Karpas-422 (cell line): ENCODE data around the gene BROX. TPM values are rescaled to one million over a fixed set of nuclear protein-coding genes. Genes with fewer than 3 reads are reported as not detected.

Experiments used
- DNase-seq: peaks from one replicate; pipeline ENCODE4 v3.0.0-alpha.2; 2015
- H2AFZ ChIP-seq: fragments of 200-600 bp; sonication (generic); 2 replicates; pipeline ENCODE4 v1.6.1; 2014; ENCODE audit warnings: antibody characterized with exemption, low read length, mixed read lengths
- H3K27ac ChIP-seq: fragments of 200-600 bp; sonication (generic); 2 replicates; pipeline ENCODE4 v1.5.1; 2014; ENCODE audit warnings: mild to moderate bottlenecking, low read length, moderate library complexity
- H3K27me3 ChIP-seq: fragments of 200-600 bp; sonication (generic); 2 replicates; pipeline ENCODE4 v1.6.1; 2014; ENCODE audit warnings: low read length, mixed read lengths
- H3K36me3 ChIP-seq: fragments of 200-600 bp; sonication (generic); 2 replicates; pipeline ENCODE4 v1.6.1; 2014; ENCODE audit warnings: low read length, mixed read lengths; ENCODE audit not compliant: insufficient read depth
- H3K4me1 ChIP-seq: fragments of 200-600 bp; sonication (generic); 2 replicates; pipeline ENCODE4 v1.6.1; 2014; ENCODE audit warnings: mild to moderate bottlenecking, low read length, mixed read lengths
- H3K4me2 ChIP-seq: fragments of 200-600 bp; sonication (generic); 2 replicates; pipeline ENCODE4 v1.6.1; 2014; ENCODE audit warnings: low read length, low read depth, mild to moderate bottlenecking; ENCODE audit not compliant: poor library complexity, severe bottlenecking
- H3K4me3 ChIP-seq: fragments of 200-600 bp; sonication (generic); 2 replicates; pipeline ENCODE4 v1.5.1; 2014; ENCODE audit warnings: mild to moderate bottlenecking, antibody characterized with exemption, low read length, mixed read lengths
- H3K79me2 ChIP-seq: fragments of 200-600 bp; sonication (generic); 2 replicates; pipeline ENCODE4 v1.6.1; 2014; ENCODE audit warnings: mild to moderate bottlenecking, low read length, mixed read lengths
- H3K9ac ChIP-seq: fragments of 200-600 bp; sonication (generic); 2 replicates; pipeline ENCODE4 v1.6.0; 2014; ENCODE audit warnings: low read length
- H3K9me2 ChIP-seq: fragments of 200-600 bp; sonication (generic), shearing (Covaris generic); replicated peaks from 2 replicates; pipeline ENCODE4 v1.6.0; 2014; ENCODE audit warnings: mild to moderate bottlenecking, low read length, moderate library complexity; ENCODE audit not compliant: insufficient read depth
- H3K9me3 ChIP-seq: fragments of 300-700, 200-600 bp; sonication (generic); 2 replicates; pipeline ENCODE4 v1.6.1; 2014; ENCODE audit warnings: low read length, mixed read lengths
- H4K20me1 ChIP-seq: fragments of 200-600 bp; sonication (generic); 2 replicates; pipeline ENCODE4 v1.6.1; 2014; ENCODE audit warnings: mild to moderate bottlenecking, antibody characterized with exemption, low read length, low read depth; ENCODE audit not compliant: insufficient read depth
- total RNA-seq: library from RNA; depleted of rRNA; stranded (reverse); fragments of >200 nt; shearing (Covaris generic); gene quantifications from 2 replicates; pipeline ENCODE4 v1.2.3, GENCODE V29; 2014; ENCODE audit warnings: low replicate concordance

The BROX gene
- total RNA-seq, 1 experiment from 2014 or later = 26.8 TPM

DNA sequence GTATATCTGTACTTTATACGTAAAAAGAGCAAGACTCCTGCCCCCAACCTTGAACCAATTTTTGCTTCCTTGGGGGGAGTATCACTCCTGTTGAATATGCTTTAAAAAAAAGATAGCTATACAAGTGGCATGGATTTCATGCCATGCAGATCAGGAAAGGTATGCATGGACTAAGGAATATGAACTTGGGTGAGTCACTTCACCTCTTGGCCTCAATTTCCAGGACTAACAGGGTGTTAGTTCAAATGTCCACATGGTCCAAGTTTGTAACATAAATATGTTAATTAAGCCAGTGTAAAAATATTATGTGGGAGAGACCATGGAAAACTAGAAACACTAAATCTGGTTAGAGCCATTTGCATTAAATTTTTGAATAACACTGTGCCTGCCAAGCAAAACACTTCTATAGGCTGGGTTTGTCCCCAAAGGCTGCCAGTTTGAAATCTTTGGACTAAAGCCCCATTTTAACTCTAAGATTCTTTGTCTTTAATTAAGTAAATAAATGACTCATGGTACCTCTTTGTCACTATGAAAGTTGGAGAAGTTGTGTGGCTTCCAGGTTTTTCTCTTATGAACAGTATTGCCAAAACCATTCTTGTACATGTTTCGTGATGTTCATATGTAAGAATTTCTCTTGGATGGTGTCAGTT, 57.7 kb downstream of the BROX start:
- H3K9ac ChIP-seq = no peak overlapping the region

GRCh38 chr1:222772996-222773379, 60.6 kb downstream of the BROX start:
- H3K4me3 ChIP-seq = no peak overlapping the region

More for the DNA sequence above, 57.7 kb downstream of the BROX start:
- peaks cover 20% of the 10 kb centered on the region for H3K9me3 ChIP-seq
- H3K79me2 ChIP-seq = no peaks in the 10 kb centered on the region
- H3K9me2 ChIP-seq = no peaks in the 10 kb centered on the region
- no peak overlapping the region for H3K4me2 ChIP-seq
- no peak overlapping the region for H3K4me3 ChIP-seq
- peak; percentile 4 for DNase-seq
- peaks cover 5% of the 10 kb centered on the region; the same call in 1 of the 2 replicates for H3K27me3 ChIP-seq
- H3K27ac ChIP-seq = no peak overlapping the region
- H4K20me1 ChIP-seq = no peaks in the 10 kb centered on the region
- H3K4me1 ChIP-seq = peaks cover 17% of the 10 kb centered on the region
- H3K36me3 ChIP-seq = no peaks in the 10 kb centered on the region
- H2AFZ ChIP-seq = no peak overlapping the region

DNA sequence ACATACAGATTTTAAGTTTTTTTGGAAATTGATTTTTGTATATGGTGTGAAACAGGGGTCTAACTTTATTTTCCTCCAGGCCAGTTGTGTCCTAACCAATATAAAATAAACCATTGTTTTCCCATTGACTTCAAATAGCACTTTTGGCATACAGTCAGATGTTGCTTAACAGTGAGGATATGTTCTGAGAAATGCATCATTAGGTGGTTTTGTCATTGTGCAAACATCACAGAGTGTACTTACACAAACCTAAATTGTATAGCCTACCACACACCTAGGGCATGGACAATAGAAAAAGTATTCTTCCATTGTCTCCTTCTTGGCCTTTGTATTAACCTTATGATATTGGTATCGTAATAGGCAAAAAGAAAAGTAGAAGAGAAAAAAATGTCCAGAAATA, 65.1 kb downstream of the BROX start:
- Histone ChIP-seq H3K4me2 (no peak overlapping the region), H4K20me1 (no peaks in the 10 kb centered on the region), H3K9me3 (no peaks in the 10 kb centered on the region), H3K27ac (no peak overlapping the region), H3K9ac (no peak overlapping the region), H3K79me2 (no peaks in the 10 kb centered on the region), H2AFZ (no peak overlapping the region), H3K36me3 (no peaks in the 10 kb centered on the region), H3K9me2 (no peaks in the 10 kb centered on the region), H3K4me1 (peaks cover 10% of the 10 kb centered on the region), H3K4me3 (no peak overlapping the region), H3K27me3 (no peaks in the 10 kb centered on the region)
- DNase-seq = no peak

More at GRCh38 chr1:222772996-222773379, 60.6 kb downstream of the BROX start:
- Histone ChIP-seq H3K36me3 (no peaks in the 10 kb centered on the region), H3K4me1 (peaks cover 17% of the 10 kb centered on the region), H3K4me2 (peak overlapping the region; percentile 18), H3K9me2 (no peaks in the 10 kb centered on the region), H3K9me3 (peaks cover 17% of the 10 kb centered on the region), H3K9ac (no peak overlapping the region), H4K20me1 (no peaks in the 10 kb centered on the region), H3K27me3 (peaks cover 1% of the 10 kb centered on the region; the same call in 1 of the 2 replicates), H3K79me2 (no peaks in the 10 kb centered on the region), H3K27ac (no peak overlapping the region; the same call in 1 of the 2 replicates), H2AFZ (no peak overlapping the region)
- DNase-seq = peak; percentile 55

GRCh38 chr1:222777977-222778376, 65.6 kb downstream of the BROX start:
- Histone ChIP-seq H3K79me2 (no peaks in the 10 kb centered on the region), H3K4me3 (no peak overlapping the region), H3K4me2 (no peak overlapping the region), H3K27me3 (no peaks in the 10 kb centered on the region), H3K36me3 (no peaks in the 10 kb centered on the region), H3K4me1 (peaks cover 5% of the 10 kb centered on the region), H3K9me3 (no peaks in the 10 kb centered on the region), H4K20me1 (no peaks in the 10 kb centered on the region), H3K9ac (no peak overlapping the region), H2AFZ (no peak overlapping the region), H3K27ac (no peak overlapping the region), H3K9me2 (no peaks in the 10 kb centered on the region)
- no peak for DNase-seq

DNA sequence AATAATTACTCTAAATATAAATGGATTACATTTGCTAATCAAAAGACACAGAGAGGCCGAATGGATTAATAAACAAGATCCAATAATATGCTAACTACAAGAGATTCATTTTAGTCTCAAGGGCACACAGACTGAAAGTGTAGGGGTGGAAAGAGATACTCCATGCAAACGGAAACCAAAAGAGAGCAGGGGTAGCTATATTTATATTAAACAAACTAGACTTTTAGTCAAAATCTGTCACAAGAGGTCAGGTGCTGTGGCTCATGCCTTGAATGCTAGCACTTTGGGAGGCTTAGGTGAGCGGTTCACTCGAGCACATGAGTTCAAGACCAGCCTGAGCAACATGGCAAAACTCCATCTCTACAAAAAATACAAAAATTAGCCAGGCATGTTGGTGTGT, 68.9 kb downstream of the BROX start:
- Histone ChIP-seq H3K4me3 (no peak overlapping the region), H3K27me3 (no peaks in the 10 kb centered on the region), H3K9me3 (no peaks in the 10 kb centered on the region), H2AFZ (no peak overlapping the region), H3K9me2 (no peaks in the 10 kb centered on the region), H3K27ac (no peak overlapping the region), H3K4me2 (no peak overlapping the region), H3K9ac (no peak overlapping the region), H4K20me1 (no peaks in the 10 kb centered on the region), H3K79me2 (no peaks in the 10 kb centered on the region), H3K36me3 (no peaks in the 10 kb centered on the region), H3K4me1 (no peaks in the 10 kb centered on the region)
- DNase-seq = peak; percentile 43

DNA sequence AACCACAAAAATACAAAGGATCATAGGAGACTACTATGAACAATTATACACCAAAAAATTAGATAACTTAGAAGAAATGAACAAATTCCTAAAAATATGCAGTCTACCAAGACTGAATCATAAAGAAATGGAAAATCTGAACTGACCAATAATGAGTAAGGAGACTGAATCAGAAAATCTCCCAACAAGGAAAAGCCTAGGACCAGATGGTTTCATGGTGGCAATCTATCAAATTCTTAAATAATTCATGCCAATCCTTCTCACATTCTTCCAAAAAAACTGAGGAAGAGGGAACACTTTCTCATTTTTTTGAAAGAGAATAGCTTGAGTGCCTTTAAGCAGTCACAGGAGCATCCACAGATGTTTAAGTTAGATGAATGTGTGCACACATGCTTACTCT, 70.7 kb downstream of the BROX start:
- peak; percentile 16 for DNase-seq
- Histone ChIP-seq H3K27ac (no peak overlapping the region), H3K9me3 (no peaks in the 10 kb centered on the region), H3K36me3 (no peaks in the 10 kb centered on the region), H4K20me1 (no peaks in the 10 kb centered on the region), H2AFZ (no peak overlapping the region), H3K4me3 (no peak overlapping the region), H3K4me1 (no peaks in the 10 kb centered on the region), H3K9me2 (no peaks in the 10 kb centered on the region), H3K79me2 (no peaks in the 10 kb centered on the region), H3K9ac (no peak overlapping the region), H3K4me2 (no peak overlapping the region), H3K27me3 (no peaks in the 10 kb centered on the region)

DNA sequence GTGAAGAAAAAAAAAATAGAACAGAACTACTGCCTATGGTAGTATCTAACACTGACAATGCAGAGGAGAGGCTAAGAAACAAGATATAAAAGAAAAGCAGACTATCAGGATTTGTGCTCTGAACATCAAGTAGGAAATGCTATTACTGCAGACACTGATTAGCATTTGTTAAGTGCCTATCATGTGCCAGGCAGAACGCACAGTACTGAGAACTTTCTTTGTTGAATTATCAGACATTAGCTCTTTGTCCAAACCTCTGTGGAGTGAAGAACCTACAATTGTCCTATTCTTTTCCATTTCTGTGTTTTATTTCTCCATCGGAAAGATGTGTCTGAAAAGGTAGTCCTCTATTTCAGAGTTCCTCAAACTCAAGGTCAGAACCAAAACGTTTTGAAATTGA, 72.0 kb downstream of the BROX start:
- Histone ChIP-seq H3K79me2 (no peaks in the 10 kb centered on the region), H3K27me3 (no peaks in the 10 kb centered on the region), H3K4me2 (no peak overlapping the region)

More for the DNA sequence above, 72.0 kb downstream of the BROX start:
- Histone ChIP-seq H3K4me1 (no peaks in the 10 kb centered on the region), H3K36me3 (no peaks in the 10 kb centered on the region), H4K20me1 (no peaks in the 10 kb centered on the region), H2AFZ (no peak overlapping the region), H3K9me2 (no peaks in the 10 kb centered on the region), H3K9ac (no peak overlapping the region), H3K4me3 (no peak overlapping the region), H3K27ac (no peak overlapping the region), H3K9me3 (no peaks in the 10 kb centered on the region)
- peak; percentile 33 for DNase-seq
